ENCODE measurements around the gene IGSF21.

Gene IGSF21

DNA sequence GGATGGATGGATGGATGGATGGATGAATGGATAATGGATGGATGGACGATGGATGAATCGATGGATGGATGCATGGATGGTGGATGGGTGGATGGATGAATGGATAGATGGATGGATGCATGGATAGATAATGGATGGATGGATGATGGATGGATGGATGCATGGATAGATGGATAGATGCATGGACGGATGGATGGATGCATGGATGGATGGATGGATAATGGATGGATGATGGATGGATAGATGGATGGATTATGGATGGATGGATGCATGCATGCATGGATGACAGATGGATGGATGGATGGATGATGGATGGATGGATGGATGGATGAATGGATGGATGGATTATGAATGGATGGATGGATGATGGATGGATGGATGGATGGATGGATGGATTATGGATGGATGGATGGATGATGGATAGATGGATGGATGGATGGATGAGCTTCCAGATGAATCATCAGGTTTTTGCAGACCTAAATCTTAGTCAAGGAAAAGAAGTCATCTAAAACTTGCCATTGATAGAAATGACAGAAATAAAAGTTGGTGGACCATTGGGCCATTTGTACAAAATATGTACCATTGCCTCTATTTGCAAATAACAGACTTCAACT, 197.7 kb downstream of the IGSF21 start:
- DNase-seq = no peak

DNA sequence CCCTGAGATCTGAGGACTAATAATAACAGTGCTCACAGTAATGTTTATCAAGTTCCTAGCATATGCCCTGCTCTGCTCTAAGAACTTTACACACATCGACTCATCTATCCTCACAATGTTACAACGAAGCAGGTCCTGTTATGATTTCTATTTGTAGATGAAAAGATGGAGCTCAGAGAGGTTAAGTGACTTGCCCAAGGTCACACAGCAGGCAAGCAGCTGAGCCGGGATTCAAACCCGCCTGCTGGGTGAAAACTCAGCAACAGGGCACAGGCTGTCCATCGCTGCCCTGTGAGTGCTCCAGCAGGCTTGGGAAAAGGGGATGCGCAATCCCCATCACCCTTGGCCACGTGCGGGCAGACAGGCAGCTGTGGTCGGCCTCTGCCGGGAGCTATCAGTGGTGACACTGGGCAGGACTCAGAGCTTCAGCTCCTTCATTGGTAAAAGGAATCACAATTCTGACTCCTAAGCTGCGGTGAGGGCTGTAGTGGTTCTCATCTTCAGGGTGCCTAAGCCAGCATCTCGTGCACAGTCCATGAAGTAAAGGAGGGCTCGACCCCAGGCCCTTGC, 199.8 kb downstream of the IGSF21 start:
- no peak for DNase-seq

DNA sequence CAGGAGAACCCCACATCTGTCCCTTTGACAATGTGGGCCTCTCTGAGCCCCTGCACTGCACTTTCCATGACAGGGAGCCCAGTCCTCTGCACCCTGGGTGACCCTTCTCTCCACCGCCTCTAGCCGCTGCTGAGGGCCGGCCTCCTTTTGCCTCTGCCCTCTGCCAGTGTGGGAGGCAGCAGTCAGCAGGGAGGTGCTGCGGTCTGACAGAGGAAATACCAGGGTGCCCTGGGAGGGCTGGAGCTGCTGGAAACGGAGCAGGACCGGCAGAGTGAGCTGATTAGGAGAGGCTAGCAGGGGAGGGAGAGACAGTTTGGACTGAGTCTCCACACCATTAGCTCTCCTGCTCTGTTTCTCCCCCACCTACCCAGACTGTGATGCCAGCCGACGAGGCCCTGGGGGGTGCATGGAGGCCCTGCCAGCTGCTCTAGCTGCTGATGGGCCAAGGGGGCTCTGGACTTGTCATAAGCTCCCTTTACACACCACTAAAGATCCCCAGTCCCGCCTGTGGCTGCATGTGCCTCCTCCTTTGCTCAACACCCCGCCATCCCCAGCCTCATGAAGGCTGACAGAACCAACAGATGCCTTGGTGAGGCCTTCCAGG, 202.1 kb downstream of the IGSF21 start:
- DNase-seq = no peak

DNA sequence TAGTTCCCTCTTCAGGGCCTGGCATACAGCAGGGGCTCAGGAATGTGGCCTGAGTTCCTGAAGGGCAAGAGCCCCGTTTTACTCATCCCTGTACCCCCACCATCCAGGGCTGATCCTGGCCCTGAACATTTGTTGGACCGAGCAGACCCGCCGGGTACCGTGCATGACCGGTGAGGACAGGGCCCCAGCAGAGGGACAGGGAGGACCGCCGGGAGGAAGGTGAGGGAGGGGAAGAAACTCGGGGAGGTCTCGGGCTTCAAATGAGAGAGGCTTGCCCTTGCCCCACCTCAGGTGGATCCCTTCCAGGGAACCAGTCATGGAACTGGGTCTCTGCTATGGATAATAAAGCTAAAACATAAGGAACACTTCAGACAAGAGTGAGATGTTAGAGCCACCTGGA, 205.4 kb downstream of the IGSF21 start:
- DNase-seq = no peak

DNA sequence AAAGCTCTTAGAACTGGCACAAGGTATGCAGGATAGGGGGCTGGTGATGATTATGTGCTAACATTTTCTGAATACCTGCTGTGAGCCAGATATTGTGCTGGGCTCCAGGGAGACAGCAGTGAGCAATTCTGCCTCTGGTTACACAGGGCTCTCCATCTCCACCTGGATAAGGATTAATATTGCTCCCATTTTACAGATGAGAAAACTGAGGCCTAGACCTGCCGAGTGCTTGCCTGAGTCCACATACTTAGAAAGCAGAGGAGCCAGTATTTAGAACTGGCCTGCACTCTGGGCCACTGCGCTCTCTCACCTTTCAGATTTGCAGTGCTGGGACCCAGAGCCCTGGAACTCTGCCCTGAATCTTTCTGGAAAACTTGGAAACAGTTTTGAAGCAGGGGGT, 205.9 kb downstream of the IGSF21 start:
- no peak for DNase-seq

DNA sequence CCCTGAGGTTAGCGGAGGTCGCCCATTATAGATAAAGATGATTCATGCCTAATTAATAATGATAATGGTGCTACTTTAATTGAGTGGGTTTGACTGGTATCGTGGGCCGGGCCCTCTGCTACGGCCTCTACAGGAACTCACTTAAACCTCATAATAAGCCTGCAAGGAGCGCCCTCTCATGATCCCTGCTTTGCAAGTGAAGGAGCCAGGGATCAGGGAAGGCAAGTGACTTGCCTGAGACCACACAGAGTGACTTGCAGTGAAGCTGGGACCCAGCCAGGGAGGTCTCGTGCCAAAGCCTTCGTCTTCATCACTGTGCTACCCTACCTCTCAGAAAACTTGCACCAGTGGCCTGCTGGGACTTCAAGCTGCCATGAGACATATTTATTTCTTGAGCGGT, 206.8 kb downstream of the IGSF21 start:
- no peak for DNase-seq

DNA sequence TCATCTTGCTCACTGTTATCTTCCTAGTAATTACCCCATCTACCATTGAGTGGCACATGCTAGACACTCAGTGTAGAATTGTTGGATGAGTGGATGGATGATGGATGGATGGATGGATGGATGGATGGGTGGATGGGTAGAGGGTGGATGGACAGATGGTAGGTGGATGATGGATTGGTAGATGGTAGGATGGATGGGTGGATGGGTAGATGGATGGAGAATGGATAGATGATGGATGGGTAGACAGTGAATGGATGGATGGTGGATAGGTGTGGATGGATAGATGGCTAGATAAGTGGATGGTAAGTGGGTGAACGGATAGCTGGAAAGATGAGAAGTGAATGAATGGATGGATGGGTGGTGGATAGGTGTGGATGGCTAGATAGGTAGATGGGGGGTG, 207.9 kb downstream of the IGSF21 start:
- no peak for DNase-seq

DNA sequence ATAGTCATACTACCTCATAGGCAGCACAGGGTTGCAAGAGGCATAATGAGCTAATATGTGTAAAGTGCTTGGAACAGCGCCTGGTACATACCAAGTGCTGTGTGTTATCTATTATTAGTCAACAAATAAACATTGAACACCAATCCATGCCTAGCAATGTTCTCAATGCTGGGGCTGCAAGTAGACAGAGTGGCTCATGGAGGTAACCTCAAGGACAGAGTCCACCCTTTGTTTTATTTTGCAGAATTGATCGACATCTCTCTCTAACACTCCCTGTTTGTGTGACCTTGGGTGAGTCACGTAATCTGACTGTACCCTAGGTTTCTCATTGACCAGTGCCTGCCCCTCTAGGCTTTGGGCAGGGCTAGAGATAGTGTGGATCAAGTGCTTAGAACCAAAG, 209.2 kb downstream of the IGSF21 start:
- DNase-seq = no peak

DNA sequence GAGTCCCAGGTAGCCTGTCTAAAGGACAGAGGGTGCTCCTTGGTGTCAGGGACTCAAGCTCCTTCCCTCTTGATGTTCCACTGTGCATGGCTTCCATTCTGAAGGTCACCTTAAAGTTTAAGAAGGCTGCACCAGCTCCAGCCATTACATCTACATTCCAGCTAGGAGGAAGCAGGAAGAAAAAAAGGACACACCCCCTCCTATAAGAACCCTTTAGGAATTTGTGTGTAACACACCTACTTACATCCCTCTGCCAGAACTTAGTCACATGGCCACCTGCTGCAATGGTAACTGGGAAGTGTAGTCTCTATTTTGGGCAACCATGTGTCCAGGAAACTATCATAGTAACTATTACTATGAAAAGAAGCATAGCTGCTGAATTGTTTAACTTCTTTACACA, 211.5 kb downstream of the IGSF21 start:
- no peak for DNase-seq

DNA sequence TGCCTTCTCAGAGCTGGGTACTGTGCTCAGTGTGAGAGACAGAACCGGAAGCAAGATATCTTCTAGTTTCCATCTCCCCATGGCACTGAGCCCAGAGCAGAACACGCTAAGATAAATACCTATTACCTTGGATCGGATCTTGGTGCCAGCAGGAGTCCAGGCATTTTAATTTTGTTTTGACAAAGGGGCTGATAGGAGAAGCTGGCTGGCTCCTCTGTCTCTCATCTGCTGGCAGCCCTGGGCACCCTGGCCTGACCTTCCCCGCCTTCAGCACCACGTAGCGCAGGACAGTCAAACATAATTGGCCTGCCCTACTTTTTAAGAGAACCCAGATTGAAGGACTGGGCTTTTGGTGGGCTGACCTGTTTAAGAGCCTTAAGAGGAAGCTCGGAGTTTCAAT, 212.5 kb downstream of the IGSF21 start:
- DNase-seq = no peak

DNA sequence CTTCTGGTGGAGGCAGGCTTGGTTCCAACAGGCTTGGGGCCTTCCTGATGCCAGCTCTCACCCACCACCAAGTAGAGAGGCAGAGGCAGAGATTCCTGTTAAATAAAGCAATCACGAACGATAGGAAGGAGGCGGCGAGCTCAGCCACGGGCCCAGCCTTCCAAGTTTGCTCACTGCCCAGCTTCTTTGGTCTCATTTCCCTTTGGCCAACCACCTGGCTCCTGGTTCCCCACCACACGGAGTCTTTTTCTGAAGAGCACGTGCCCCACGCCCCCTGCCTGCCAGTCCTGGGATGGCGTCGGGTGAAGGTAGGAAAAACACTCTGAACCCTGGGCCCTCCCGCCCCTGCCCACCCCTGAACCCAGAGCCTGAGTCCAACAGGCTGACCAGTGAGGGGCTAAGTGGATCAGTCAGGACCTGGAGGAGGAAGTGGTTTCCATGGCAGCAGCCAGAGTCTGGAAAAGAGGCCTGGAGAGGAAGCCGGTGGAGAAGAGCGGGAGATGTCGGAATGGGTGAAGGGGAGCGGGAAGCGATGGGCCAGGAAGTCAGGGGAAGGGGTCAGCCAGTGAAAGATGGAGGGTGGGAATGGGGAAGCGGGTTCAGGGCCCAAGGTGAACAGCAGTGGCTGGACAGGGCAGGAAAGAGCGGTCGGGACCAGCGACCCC, 214.9 kb downstream of the IGSF21 start:
- no peak for DNase-seq

DNA sequence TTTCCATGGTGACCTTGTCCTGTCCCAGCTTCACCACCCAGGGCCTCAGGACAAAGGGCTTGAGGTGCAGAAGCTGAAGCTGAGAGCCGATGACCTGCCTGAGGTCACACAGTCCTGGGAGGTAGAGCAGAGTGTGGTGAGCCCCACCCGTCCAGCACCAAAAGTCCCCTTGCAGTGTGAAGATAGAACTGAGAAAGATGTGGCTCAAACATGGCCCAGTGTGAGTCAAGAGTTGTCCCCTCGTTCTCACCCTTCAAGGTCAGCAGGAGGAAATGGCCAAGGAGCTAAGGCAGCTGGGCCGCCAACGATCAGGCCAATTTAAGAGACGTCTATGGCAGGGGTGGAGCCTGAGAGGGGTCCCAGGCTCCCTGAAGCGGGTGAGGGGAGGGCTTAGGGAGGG, 215.7 kb downstream of the IGSF21 start:
- DNase-seq = no peak

DNA sequence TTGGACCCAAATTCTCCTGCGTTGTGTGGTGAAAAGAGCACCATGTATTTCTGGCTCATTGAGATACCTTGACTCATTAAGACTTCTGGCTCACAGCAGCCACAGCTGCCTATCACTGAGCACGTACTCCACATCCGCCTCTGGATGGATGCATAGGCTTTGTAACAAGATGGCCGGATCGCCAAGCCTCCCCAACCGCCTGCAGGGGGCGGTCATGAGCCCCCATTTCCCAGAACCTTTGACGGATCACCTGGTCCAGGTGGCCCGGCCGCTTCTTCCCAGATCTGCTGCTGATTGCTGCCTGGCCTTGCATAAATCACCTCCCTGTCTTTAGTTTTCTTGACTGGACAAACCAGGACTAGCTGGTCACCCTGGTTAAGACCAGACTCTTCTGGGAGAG, 216.6 kb downstream of the IGSF21 start:
- no peak for DNase-seq

DNA sequence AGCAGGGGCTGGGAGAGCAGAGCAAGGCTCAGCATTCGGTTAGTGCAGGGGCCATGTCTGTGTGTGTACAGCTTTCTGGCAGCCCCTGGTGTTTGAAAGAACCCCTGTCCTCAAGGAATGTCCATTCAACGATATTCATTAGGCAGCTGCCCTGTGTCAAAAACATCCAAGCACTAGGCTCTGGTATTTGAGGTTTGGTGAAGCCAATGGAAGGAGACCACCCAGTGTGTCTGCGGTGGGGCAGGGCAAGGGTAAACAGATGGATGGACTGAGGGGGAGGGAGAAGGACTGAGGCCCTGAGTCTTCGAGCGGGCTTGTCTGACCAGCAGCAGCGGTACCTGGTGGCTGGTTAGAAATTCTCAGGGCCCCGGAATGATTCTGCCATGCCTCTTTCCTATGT, 217.5 kb downstream of the IGSF21 start:
- DNase-seq = no peak

DNA sequence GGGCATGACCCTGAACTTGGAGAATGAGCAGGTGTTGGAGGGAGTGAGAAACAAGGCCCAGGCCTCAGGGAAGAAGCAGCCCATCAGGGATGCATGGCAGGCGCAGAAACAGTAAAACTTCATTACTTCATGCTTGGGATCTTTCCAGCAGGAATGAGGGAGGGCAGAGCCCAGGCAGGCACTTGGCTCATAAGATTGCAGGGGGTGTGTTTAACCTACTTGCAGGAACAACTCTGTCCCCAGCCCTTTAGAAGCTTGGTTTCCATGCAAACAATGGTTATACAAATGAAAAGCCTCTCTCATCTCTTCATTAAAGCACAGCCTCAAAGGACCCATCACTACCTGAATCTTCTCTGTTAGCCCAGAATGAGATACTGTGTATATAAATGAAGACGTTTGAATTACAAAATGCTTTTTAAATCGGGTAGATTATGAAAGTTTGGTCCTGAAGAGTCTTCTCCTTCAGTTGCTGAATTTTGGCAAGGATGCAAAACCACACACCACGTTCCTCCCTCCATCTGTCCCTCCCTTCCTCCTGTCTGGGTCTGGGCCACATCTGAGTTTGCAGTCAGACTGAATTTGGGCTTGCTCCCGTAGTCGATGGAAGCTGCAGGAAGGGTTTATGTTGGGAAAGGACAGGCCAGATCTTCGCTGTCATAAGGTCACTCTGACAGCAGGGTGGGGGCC, 218.8 kb downstream of the IGSF21 start:
- DNase-seq = no peak

DNA sequence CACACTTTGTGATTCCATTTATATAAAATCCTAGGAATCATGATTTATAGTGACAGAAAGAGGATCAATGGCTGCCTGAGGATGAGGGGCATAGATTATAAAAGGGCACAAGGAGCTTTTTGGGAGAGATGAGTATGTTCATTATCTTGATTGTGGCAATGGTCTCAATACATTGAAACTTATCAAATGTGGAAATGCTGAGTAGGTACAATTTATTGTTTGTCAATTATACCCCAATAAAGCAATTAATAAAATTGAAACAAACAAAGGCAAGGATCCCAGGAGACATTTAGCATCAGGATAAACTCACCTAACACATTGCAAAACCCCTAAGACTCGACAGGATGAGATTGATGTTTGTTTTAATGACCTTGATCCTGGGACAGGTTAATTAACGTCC, 220.1 kb downstream of the IGSF21 start:
- no peak for DNase-seq

DNA sequence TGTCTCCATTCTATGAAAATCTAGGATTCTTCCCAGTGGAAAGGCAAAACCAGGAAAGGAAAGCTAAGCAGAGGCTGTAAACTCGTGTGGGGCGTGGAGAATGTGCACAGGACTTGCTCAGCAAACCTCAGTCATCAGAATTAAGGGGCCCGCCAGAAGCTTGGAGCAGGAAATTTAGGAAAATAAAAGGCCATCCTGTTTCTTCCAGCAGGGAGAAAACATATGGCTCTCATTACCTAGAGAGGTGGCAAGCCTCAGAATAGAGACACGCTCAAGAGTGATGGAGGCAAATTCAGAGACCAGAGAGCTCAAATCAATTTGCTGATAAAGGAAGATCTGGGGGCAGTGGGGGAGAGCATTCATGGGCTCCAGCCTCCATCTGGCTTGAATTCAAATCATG, 221.2 kb downstream of the IGSF21 start:
- DNase-seq = no peak

DNA sequence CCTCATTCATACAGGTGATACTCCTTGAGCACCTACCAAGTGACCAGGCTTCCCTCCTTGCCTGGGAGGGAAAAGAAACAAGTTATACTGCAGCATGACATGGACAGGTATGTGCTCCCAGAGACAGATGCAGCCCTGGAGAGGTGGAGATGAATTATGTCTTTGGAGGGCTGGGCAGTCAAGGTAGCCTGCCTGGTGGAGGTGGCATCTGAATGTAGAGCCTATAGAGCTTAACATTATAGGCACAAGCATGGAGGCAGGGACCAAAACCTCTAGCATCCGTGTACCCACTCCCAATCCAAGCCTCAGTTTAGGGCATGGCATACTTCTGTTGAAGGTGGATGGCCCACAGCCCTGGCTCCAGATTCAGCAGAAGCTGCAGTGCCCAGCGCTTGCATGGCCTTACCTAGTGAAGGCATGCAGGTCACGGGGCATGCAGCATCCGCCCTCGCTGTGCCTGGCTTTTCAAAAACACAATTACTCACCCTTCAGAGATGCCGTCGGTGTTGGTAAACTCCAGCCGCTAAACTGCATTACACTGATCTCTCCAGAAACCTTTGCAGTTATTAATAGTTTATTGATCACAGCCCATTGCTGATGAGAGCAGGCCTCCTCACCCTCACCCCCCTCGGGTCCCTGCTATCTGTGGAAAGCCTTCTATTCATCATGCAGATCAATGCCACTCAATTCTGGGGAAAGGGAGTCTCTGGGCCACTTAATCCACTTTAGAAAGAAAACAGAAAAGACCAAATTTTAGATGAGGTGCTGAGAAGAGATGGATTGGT, 222.1 kb downstream of the IGSF21 start:
- no peak for DNase-seq

DNA sequence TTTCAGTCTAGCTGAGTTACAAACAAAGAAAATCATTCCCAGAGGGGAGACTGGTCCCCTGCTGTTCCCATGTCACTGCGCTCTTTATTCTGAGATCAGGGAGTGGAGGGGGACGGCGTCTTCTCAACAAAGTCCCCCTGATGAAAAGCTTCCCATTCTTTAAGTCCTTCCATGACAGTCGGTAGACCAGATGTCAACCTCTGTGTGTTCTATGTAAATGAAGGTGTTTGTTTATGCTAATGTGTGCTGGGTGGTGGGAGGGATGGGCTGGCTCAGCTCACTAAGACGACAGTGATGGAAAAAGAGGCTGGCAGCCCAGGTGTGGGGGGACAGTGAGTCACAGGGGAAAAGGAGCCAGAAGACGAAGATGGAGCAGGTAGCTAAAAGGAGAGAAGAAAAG, 225.0 kb downstream of the IGSF21 start:
- DNase-seq = no peak

DNA sequence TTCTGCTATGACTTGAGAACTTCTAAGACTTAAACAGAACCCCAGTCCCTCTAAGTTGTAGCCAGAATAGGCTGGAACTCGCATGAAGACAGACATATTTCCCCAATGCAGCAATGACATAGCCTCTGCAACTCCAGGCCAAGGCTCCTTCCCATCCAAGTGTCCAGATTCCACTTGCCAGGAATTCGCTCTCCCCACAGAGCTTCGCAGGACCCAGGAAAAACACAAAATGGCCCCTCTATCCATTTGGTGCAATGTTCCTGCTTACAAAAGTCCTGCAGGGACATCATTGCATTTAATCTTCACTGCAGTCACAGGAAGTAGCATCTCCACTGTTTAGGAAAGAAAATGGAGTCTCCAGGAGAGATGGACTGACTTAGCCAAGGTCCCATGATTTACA, 225.6 kb downstream of the IGSF21 start:
- DNase-seq = no peak

DNA sequence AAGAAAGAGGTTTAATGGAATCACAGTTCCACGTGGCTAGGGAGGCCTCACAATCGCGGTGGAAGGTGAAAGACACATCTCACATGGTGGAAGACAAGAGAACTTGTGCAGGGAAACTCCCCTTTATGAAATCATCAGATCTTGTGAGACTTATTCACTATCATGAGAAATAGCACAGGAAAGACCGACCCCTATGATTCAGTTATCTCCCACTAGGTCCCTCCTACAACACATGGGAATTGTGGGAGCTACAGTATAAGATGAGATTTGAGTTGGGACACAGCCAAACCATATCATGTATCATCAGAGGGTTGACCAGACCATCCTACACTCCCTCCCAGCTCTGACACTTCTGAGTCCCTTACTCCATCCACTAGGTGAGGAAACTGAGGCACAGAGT, 229.2 kb downstream of the IGSF21 start:
- DNase-seq = no peak

DNA sequence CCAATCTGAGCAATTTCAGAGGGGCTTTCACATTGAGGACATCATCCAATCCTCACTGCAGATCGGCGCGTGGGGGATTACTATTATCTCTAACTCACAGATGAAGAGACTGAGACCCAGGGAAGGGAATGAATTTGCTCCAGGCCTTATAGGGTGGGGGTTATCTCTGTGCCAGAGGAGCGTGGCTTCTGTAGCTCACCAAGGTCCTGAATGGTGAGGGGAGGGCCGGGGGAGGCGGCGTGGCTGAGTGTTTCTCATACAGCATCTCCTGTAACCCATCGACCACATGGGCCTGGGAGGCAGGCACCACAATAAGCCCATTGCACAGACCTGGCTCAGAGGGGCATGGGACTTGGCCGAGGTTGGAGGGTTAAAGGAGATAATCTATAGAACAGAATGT, 230.2 kb downstream of the IGSF21 start:
- no peak for DNase-seq

DNA sequence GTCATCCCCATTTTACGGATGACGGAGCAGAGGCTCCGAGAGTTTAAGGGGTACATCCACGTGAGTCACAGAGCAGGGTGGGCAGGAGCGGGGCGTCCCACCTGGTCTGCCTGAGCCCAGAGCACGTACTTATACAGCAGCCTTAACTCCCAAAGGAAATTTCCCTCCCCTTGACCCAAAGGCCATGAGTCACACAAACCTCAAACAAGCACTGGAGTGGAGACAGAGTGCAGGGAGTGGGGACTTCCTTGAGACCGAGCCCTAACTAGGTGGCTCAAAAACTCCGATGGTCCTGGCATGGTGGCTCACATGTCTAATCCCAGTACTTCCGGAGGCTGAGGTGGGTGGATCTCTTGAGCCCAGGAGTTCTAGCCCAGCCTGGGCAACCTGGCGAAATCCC, 231.6 kb downstream of the IGSF21 start:
- no peak for DNase-seq

Data from activated CD4-positive, alpha-beta T cell treated with anti-CD3 and anti-CD28 coated beads, Interleukin-2, amount 50 U/mL, for 1 hour (primary cell).